ENCODE data around the gene GTPBP10.

DNA sequence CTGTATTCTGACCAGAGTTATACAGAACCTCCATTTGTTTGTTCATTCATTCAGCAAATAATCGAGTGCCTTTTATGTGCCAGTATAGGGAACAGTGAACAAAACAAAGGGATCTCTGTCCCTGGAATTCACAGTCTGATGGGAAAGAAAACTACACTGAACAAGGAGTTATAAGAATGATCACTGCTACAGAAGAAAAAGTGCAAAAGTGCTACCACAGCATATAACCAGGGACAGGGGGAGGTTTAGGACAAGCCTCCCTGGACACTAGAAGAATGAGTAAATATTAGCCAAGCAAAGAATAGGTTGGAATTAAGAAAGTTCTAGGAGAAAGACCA, 60.9 kb downstream of the GTPBP10 start:
- TF ChIP-seq, protein P1, sequence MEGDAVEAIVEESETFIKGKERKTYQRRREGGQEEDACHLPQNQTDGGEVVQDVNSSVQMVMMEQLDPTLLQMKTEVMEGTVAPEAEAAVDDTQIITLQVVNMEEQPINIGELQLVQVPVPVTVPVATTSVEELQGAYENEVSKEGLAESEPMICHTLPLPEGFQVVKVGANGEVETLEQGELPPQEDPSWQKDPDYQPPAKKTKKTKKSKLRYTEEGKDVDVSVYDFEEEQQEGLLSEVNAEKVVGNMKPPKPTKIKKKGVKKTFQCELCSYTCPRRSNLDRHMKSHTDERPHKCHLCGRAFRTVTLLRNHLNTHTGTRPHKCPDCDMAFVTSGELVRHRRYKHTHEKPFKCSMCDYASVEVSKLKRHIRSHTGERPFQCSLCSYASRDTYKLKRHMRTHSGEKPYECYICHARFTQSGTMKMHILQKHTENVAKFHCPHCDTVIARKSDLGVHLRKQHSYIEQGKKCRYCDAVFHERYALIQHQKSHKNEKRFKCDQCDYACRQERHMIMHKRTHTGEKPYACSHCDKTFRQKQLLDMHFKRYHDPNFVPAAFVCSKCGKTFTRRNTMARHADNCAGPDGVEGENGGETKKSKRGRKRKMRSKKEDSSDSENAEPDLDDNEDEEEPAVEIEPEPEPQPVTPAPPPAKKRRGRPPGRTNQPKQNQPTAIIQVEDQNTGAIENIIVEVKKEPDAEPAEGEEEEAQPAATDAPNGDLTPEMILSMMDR (optimal IDR thresholded peaks at IDR 0.05 in 1 of 3, IDR thresholded peaks at IDR 0.05 in 1 of 3, conservative IDR thresholded peaks at IDR 0.05 in 1 of 3; ENCODE audit: extremely low read depth in 1 of 3, insufficient read depth in 2 of 3, low read length in 3 of 3), result no peak
- TF ChIP-seq EZH2 (IDR thresholded peaks at IDR 0.05; ENCODE audit: low read length), result no peak

Measured in keratinocyte (primary cell).